ENCODE measurements around the gene ABCC5.
A peak's percentile ranks its signal among the peaks of the same experiment; 100 is the strongest.

Gene ABCC5

DNA sequence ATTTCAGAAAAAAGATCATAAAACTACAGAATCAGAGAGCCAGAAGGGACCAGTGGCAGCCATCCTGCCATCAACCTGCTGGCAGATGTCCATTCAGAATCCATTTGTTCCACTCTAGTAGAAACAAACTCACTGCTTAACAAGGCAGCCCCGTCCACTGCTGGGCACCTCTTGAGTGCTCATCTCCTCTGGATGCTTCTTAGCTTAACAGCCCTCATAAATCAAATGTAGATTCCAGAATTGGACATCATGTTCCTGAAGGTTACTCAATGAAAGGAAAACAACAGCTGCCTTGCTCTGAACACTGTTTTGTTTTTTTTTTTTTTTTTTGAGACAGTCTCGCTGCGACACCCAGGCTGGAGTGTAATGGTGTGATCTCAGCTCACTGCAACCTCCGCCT is 37.3 kb downstream of the ABCC5 start:
- DNase-seq = no peak

DNA sequence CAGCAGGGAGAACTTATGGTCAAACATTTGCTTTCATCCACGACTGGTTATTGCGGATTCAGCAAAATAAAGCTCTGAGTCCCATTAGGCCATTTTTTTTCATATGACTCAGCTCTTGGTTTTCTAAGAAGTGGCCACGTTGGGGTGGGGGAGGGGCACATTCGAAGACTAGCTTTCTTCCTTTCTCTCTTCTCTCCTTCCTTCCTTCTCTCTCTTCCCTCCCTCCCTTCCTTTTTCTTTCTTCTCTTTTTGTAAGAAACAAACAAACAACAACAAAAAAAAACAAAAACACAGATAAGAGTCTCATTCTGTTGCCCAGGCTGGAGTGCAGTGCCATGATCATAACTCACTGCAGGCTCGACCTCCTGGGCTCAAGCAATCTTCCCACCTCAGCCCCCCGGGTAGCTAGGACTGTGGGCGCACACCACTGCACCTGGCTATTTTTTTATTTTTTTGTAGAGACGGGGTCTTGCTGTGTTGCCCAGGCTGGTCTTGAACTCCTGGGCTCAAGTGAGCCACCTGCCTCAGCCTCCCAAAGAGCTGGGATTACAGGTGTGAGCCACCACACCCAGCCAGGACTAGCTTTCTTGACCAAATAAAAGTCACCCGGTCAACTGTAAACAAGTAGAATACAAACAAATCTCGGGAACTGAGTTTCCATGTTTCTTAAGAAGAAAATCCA is 41.6 kb downstream of the ABCC5 start:
- DNase-seq = no peak

DNA sequence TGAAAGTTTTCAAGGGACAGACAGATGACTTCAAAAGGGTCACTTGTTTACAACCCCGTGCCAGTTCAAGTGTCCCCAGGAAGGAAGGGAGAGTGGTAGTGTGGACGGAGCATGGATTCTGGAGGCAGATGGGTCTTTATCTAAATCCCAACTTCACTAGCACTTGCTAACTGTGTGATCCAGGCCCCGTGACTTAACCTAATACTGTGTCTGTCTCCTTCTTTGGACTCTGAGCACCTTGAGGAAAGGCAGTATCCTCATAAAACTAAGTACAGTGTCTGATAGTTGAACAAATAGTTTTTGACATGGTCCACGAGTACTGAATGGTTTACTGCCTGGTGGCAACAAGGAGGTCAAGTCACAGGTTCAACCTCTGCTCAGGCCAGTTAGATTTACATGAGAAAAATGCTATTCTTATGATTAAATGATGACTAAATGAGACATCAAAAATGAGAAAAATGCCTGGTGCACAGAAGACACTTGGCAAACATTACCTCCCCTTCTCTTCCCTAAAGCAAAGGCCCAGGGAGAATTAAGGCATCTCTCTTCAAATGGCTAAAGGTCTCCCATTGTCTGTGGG is 48.9 kb downstream of the ABCC5 start:
- DNase-seq = no peak

DNA sequence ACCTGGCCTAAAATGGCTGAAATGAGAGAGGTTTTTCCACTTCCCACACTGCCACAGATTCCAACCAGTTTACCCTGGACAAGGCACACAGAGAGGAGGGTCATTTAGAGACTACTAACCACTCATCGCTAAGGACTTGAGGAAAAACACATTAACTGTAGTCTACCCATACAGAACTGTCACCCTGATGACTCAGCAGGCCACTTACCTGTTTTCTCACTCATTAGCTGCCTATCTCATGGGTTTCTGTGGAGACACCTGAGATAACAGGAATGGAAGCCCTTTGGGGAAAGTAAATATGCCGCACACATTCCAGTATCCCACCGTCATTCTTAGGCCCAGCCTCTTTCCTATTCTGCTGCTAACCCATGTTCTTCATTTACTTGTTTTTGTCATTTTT is 50.0 kb downstream of the ABCC5 start:
- DNase-seq = no peak

DNA sequence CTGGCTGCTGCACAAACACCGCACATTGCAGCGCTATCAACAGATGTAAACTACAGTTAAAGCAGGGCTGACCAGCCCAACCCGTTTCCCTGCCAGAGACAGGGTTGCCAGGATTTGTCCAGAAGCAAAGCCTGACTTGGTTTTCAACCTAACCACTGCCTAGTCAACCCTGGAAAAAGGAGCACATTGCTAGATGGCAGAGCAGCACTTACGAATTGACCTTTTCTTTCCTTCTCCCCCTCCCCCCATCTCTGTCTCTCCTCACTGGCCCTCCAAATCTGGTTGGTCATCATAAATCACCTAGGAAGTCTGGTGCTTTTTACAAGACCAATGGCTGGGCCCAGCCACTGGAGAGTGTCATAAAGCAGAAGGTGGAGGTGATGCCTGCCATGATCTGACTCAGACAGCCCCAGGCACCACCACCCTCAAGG is 51.3 kb downstream of the ABCC5 start:
- DNase-seq = no peak

DNA sequence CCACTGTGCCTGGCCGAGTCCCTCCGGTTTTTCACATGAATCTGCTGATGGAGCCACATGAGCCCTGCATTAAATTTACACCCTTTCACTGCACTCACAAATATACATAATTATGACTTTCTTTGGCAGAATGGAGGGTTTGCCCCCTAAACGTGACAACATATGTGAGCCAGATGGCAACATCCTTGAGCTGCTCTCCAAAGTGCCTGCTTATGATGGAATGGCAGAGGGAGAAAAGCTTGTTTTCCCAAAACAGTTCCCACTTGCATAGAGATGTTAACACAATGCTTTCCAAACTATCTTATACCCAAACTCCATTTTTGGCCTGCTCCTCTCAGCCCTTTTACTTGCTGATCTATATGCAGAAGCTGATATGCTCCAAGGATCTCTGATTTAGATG is 54.9 kb downstream of the ABCC5 start:
- DNase-seq = peak in 3 of 58 donors; percentile 4

DNA sequence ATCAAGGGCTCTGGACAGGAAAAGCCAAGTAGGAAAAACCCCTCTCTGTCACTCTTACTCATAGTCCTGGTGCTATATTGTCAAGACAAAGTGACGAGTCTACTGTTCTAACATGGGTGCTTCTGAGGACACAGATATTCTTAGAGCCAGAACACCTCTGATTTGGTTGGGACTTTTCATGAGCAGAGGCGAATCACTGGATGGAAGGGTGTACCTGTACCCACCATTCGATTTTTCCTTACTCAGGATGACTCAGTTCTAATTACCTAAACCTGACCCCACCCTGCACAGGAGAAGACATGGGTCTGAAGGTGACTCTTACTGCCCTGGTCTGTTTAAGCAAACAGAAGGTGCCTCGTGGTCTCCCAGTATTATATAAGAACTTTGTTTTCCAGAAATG is 58.5 kb downstream of the ABCC5 start:
- DNase-seq = no peak

DNA sequence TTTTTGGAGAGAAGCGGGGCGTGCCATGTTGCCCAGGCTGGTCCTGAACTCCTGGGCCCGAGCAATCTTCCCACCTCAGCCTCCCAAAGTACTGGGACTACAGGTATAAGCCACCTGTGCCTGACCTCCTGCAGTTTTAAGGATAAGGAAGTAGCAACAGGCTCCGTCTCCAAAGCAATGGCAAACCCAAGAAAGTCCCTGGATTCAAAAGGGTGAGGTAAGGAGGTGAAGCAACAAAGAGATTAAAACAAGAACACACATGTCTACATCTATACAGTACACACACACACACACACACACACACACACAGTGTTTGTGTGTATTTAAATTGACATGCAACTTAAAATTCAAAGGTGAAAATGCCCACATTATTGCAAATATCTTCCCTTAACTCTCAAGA is 58.9 kb downstream of the ABCC5 start:
- DNase-seq = no peak

DNA sequence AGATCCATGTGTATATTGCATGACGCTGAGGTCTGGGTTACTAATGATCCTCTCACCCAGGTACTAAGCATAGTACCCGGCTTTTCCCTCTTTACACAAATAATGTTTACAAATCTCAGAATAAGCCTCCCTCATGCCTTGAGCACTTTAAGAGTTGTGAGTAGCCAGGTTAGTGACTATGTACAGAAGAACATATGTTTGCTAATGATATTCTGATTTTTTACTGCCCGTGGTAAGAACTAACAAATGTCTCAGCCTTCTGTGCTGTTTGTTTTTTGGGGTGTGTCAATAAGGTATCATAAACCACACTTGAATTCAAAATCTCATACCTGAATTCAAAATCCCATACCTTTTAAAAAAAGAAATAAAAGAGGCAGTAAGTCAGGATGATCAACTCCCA is 59.5 kb downstream of the ABCC5 start:
- no peak for DNase-seq

DNA sequence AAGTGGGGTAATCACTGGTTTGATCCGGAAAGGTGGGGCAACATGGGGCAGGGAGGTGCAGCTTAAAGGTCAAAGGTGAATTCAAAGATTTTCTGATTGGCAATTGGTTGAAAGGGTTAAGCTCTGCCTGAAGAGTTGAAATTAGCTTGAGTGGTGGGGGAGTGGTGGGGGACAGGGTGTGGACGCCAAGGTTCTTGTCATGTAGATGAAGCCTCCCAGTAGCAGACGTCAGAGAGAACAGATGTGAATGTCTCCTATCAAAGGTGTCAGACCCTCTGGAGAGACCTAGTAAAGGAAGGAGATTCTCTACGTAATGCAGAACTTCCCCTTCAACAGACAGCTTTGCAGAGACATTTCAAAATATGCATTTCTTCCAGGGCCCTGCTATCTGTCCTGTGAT is 62.8 kb downstream of the ABCC5 start:
- DNase-seq = no peak

DNA sequence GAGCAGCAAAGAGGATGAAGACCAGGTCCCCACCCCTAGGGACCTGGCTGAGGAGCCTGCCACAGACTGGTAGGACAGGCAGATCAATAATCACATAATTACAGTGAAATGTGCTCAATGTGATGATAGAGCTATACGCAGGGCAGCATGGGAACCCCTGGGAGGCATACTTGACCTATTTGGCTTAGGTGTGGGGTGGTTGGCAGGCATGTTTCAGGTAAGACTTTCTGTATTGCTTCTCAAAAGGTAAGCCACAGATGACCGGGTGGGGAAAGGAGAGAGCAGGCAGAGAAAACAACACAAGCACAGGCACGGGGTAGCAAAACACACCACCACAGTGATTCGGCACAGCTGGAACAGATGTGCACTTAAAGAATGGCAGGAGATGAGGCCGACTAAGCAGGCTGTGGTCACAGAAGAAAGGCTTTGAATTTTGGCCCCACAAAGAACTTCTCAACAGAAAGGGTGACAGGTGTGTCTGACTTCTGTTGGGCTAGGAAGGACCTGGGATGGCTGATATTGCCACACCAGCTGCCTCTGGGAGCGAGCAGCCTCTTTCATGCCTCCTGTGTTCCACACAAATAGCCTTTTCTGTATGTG is 64.1 kb downstream of the ABCC5 start:
- DNase-seq = no peak

DNA sequence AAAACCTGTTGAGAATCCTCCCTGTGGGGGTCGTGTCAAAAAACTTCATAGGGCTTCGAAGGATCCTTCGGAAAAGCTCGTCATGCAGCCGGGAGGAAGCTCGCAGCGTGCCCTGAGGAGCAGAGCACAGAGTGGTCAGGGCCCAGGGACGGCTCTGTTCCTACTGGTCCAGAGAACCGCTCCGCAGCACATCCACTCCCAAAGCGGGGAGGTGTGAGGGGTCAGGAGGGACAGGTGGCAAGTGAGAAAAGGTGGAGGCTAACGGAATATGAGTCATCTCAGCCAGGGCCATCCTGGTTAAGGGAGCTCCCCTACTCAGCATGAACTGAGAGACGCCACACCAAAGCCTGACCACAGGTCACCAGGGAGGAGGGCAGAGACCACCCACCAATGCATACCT is 66.2 kb downstream of the ABCC5 start:
- no peak for DNase-seq

DNA sequence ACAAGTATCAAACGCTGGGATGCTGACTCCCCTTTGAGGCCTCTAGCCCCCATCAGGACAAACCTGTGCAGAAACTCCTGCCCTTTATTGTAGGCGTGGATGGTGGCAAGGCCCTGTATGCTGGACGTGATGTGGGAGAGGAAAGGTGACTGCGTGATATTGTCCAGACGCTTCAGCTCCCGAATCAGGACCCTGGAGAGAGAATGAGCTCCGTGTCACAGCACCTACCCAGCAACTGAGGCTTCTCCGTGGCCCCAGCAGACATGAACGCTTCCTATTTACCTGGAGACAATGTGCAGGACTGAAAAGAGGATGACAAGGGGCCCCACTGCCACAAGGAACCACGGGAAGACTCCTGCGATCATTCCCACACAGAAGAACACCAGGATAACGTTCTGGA is 68.0 kb downstream of the ABCC5 start:
- DNase-seq = no peak

DNA sequence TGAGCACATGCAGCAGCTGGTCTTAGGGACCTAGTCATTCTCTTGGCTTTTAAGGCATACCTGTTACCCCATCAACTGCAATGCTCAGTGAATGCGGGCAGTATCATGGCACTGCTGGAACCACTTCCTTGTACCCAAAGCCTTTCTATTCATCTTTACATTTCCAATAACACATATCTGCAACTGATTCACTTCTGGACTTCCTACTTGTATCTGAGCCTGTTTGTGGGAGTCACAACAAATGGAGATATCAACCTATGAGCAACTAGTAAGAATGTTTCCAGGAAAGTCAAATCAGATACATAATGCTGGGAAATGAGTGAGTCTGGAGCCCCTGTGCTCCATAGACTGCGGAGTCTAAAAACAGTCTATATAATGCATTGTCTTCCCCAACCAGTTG is 71.6 kb downstream of the ABCC5 start:
- DNase-seq = no peak

DNA sequence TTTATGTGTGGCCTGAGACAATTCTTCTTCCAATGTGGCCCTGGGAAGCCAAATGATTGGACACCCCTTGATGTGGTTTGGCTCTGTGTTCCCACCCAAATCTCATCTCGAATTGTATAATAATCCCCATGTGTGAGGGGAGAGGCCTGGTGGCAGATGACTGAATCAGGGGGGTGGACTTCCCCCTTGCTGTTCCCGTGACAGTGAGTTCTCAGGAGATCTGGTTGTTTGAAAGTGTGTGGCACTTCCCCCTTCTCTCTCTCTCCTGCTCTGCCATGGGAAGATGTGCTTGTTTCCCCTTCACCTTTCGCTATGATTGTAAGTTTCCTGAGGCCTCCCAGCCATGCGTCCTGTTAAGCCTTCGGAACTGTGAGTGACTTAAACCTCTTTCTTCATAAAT is 72.9 kb downstream of the ABCC5 start:
- no peak for DNase-seq

DNA sequence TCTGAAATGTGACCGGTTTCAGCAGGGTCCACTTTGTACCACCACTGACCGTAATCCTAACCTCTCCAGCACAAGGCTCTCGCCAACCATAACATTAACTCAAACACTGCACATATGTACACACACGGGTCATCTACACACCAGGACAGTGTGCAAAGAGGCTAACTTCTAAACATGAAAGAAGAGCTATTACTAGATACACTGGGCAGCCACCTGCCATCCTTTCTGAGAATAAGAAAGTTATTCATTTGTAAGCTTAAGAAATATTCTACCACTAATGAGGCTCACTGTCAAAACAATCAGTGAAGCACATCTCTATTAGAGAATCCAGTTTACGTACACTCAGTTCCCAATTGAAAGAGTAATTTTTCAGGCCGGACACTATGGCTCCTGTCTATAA is 73.9 kb downstream of the ABCC5 start:
- no peak for DNase-seq

DNA sequence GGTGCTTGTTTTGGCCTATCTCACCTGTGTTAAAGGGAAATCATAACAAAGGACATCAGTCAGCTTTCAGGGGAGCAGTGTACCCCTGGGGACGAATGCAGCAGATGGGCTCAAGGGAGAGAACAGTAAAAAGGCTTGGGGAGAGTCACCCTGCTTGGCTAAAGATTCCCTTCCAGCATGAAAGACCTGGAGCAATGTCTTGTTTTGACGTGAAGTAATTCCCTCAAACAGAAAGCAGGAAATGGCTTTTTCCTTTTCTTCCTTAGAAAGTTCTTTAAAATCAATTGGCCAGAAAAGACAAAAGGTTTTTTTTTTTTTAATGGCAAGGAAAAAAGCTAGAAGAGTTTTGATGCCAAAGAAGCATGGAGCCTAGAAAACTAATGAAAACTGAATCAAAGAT is 76.5 kb downstream of the ABCC5 start:
- no peak for DNase-seq

DNA sequence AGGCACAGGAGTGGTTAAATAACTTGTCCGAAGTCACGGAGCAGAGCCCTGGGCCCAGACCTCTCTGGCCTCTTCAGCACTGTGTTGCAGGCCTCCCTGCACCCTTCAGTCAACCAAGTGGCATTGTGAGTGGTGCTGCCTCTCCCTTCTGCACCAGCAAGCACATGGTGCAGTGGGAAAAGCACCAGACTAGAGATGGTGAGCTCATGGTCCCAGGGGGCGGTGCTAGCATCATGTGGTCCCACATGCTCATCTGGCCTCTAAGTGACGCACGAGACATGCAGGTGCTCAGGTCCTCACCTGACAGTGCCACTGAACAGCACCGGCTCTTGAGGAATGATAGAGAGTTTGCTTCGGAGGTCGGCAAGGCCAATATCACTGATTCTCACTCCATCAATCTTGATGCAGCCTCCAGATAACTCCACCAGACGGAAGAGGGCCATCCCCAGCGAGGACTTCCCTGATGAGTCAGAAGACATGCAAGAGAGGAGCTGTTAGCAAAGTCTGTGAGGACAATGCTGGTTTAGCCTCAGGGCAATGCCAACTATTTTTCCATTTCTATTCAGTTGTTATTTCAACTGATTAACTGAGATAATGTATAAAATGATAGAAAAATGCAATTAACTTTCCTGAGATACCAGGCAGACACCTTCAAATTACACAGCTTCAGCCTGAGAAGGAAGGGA is 79.9 kb downstream of the ABCC5 start:
- DNase-seq = no peak

DNA sequence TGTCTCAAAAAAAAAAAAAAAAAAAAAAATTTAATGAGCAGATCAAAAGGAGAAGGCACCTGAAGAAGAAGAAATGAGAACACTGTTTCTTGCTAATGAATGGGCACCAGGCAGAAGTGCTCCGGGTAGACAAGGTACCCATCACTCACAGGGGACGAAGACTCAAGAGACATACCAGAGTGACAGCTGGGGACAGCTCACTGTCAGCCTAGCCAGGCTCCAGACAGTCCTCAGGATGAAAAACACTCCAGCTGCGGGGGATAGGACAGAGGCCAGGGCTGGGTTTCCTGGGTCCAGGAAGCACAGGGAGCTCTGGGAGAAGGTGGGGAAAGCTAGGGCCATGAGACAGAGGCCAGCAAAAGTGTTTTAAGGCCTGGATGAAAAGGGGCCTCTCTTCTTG is 84.5 kb downstream of the ABCC5 start:
- DNase-seq = no peak

DNA sequence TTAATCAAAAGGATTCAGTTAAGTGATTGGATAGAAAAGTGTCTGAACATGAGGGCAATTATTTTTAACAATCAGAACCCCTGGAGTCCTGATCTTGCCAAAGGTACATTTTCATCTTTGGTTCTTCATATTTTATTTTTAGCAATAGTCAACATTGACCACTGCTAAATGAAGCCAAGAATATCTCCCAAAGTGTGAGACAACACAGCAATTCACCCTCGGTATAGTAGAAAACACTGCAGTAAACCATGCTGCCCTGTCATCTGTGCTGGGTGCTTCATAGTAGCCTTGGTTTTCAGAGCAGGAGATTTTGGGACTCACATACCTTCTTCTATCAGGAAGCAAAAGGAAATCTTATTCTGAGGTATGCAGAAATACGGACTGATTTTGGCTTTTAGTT is 85.8 kb downstream of the ABCC5 start:
- no peak for DNase-seq

DNA sequence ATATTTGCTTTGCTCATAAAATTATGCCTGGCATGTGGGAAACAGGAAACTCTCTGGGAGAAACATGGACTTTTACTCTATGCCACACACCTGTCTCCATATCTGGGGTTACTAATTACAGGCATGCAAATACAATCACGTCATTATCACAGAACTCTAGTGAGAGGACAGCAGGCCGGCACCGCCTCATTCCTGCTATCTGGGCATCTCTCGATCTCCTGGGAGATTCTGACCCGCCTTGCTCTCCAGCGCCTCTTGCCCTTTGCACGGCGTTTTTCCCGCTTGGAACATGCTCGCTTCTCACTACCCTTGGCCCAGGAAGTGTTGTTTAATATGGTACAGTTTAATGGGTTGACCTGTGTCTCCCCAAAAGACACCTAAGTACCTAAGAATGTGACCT is 87.6 kb downstream of the ABCC5 start:
- no peak for DNase-seq

DNA sequence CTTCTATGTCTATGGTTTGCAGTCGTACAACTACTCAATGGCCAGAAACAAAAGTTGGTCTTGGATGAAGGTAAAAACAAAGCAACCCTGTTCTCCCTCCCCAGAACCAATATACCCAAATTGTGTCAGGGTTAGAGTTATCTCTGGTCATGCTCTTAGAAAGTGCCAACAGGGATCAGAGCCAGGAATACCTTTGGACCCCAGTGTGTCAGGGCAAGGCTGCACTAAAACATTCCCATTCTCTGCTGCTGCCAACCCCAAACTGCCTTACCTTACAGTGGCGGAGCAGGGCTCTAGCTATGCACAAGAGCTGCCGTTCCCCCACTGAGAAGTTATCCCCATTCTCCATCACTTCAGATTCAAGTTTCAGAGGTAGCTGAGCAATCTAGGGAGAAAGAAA is 90.6 kb downstream of the ABCC5 start:
- no peak for DNase-seq

DNA sequence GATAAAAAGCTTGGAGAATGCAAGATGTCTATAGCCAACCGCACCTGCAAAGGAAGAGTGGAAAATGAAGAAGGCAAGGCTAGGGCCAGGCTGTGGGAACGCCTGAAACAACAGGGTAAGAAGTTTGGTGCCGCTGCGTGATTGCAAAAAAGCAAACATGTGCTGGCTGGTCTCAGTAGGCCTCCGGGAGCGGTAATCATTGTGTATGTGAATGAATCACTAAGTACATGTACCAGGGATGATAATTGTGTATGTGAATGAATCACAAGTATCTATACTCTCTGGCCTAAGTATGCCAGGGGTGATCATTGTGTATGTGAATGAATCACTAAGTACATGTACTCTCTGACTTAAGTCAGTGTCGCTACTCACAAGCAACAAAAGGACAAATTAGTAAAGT is 92.7 kb downstream of the ABCC5 start:
- no peak for DNase-seq

Measured in anterior cingulate cortex (tissue), 58 donors.